GM19452 (cell line): ENCODE measurements around the gene LPO.

Source experiments
- ATAC-seq: cut with Tn5 transposase; IDR thresholded peaks from one replicate; pipeline ENCODE4 v1.9.1; 2021; ENCODE audit not compliant: unreplicated experiment

LPO gene

GRCh38 chr17:58302919-58303585 lies 64.7 kb downstream of the LPO start:
- ATAC-seq = no peak

GRCh38 chr17:58303971-58304749 lies 65.8 kb downstream of the LPO start:
- peak; percentile 67 for ATAC-seq

GRCh38 chr17:58304750-58305486 lies 66.5 kb downstream of the LPO start:
- ATAC-seq = no peak

- no peak for ATAC-seq
Measured at GRCh38 chr17:58305626-58306025, 67.2 kb downstream of the LPO start.

GRCh38 chr17:58306131-58306951 lies 68.0 kb downstream of the LPO start:
- ATAC-seq = no peak

- ATAC-seq = no peak
Measured at GRCh38 chr17:58307468-58308172, 69.2 kb downstream of the LPO start.

GRCh38 chr17:58308173-58308984 lies 70.0 kb downstream of the LPO start:
- ATAC-seq = no peak

GRCh38 chr17:58308985-58309917 lies 70.9 kb downstream of the LPO start:
- ATAC-seq = no peak

GRCh38 chr17:58309918-58310259 lies 71.5 kb downstream of the LPO start:
- ATAC-seq = no peak

GRCh38 chr17:58310511-58311428 lies 72.4 kb downstream of the LPO start:
- ATAC-seq = no peak

GRCh38 chr17:58311429-58311894 lies 73.1 kb downstream of the LPO start:
- ATAC-seq = no peak

- ATAC-seq = no peak
Measured at GRCh38 chr17:58312021-58312630, 73.7 kb downstream of the LPO start.

GRCh38 chr17:58312829-58313228 lies 74.4 kb downstream of the LPO start:
- no peak for ATAC-seq

GRCh38 chr17:58313815-58314705 lies 75.7 kb downstream of the LPO start:
- ATAC-seq = no peak

GRCh38 chr17:58314706-58315015 lies 76.3 kb downstream of the LPO start:
- ATAC-seq = no peak

GRCh38 chr17:58315281-58315711 lies 76.9 kb downstream of the LPO start:
- no peak for ATAC-seq
